ENCODE data around the gene CWC25.
A peak's percentile ranks its signal among the peaks of the same experiment; 100 is the strongest.
"Not testable (repeated sequence)": the region's sequence is repeated elsewhere in the genome, so short reads cannot be mapped to it uniquely, and the experiment has no call there.

The CWC25 gene

DNA sequence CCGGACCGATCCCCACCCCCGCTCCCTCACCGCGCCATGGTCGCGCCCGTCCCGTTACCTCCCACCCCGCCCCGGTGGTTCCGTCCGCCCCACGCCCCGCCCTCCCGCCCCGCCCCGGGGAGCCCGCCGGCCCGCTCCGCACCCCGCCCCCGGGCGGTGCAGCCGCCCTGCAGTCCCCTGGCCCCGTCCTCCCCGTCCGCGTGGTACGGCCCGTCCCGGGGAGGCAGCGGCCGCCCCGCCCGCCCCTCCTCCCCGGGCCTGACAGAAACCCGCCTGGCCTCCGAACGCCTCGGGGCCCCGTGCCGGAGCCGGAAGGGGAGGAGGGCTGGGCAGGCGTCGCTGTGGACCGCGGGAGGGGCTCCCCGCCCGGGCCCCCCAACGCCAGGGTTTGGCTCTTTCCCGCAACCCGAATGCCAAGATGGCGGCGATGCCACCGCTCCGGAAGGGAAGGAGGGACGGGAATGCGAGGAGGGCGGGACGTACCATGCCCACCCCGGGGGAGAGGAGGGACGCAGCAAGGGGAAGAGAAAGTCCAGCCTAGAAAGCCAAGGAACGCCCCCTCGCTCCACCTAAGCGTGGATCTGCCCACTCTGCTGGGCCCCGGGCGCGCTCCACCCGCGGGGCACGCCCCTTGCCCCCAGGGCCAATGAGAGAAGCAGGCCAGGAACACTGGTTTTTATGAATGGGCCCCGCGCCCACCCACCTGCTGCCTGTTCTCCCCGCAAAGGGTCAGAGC lies 25.5 kb downstream of the CWC25 start, which contains the start of gene PIP4K2B:
TSS of gene PIP4K2B (minus strand) at position 56 of the 736 bp plus-strand sequence. CDS start 132 bp downstream, outside the sequence.
- Mint-ChIP-seq H3K4me3 (peak within 1 kb of the TSS; percentile 90 to 96), H3K9me3 (no peaks in the 10 kb centered on the region), H3K27ac (peak within 1 kb of the TSS; percentile 81 to 91), H3K4me1 (peaks cover 39% of the 10 kb centered on the region), H3K27me3 (no peaks in the 10 kb centered on the region)
- DNase-seq (peak; percentile 92 to 93), ATAC-seq (peak; percentile 90)

DNA sequence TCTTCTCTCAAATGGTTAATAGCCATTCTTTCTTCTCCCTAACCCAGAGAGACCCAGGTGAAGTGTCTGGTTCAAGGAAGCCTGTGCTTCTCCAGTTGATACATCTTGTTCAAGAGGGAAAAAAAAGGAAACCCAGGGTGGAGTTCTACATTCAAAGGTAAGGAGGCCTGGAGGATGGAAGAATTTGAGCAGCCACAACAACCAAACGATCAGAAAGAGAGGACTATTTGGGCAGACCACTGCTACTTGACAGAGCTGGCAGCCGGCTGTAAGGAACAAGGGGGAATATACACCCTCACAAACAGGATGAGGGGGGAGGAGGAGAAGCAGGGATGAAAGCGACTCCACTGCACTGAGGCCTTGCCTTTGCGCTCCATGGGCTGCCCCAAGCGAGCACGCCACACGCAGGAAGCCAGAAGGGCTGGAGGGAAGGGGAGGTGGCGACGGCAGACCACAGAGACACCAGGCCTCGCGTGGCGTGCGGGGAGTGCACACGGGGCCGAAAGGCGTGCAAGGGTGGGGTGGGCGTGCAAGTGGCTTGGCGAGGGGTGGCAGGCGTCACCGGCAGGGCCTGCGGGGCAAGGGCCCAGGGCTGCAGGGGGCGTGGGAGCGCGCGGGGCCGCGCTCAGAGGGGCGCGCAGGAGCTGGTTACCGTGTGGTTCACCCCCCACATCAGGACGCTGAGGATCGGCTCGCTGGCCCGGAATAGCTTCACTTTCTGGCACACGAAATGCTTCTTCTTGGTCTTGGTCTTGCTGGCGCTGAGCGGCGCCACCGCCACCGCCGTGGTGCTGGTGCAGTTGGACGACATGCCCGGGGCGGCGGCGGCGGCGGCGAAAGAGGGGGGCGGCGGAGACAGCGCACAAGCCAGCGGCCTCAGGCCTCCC lies 26.3 kb downstream of the CWC25 start:
- ATAC-seq (peak; percentile 60), DNase-seq (peak in 1 of 2 donors; percentile 65)
- Mint-ChIP-seq H3K9me3 (no peaks in the 10 kb centered on the region), H3K27ac (peak overlapping the region; percentile 77 to 91), H3K4me1 (peaks cover 47% of the 10 kb centered on the region), H3K27me3 (no peaks in the 10 kb centered on the region), H3K4me3 (peak overlapping the region; percentile 90 to 96)

DNA sequence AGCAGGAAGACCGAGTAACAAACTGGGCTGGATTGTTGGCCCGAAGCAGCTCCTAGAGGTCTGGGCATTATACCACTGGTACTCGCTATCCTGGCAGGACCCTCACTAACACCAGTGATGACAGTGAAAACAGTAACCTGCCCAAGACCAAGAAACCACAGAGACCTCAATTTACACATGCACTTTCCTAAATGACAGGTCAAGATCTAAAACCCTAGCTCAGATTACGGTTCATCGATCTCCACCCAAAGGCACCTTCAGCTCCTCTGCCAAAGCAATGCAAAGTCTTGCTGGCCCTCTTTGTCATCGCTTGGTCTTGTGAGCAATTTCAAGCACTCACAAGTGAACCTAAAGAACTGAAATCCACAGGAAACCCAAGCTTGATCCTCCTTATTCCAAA lies 27.3 kb downstream of the CWC25 start:
- peak overlapping the region; percentile 81 to 91 for H3K27ac Mint-ChIP-seq
- DNase-seq (no peak), ATAC-seq (no peak)
- H3K9me3 Mint-ChIP-seq = no peaks in the 10 kb centered on the region
- peak overlapping the region; percentile 90 to 96 for H3K4me3 Mint-ChIP-seq
- peaks cover 51% of the 10 kb centered on the region for H3K4me1 Mint-ChIP-seq
- no peaks in the 10 kb centered on the region for H3K27me3 Mint-ChIP-seq

DNA sequence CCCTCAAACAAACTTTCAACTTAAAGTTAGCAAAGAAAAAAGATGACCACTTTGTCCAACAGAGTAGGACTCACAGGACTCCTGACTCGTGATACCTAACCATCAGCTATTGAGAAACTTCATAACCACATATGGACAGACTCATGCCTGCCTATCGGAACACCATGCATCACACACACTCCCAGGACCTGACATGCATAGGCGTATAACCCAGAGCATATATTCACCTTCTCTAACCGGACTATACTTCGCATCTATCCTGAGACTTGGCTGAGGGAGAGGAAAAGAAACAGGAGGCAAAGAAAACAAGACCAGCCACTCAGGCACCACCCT lies 28.0 kb downstream of the CWC25 start:
- Mint-ChIP-seq H3K9me3 (no peaks in the 10 kb centered on the region), H3K4me1 (peaks cover 51% of the 10 kb centered on the region), H3K27ac (peak overlapping the region in 1 of 2 donors; percentile 50), H3K4me3 (peak overlapping the region; percentile 46 to 96), H3K27me3 (no peaks in the 10 kb centered on the region)
- ATAC-seq (no peak), DNase-seq (no peak)

DNA sequence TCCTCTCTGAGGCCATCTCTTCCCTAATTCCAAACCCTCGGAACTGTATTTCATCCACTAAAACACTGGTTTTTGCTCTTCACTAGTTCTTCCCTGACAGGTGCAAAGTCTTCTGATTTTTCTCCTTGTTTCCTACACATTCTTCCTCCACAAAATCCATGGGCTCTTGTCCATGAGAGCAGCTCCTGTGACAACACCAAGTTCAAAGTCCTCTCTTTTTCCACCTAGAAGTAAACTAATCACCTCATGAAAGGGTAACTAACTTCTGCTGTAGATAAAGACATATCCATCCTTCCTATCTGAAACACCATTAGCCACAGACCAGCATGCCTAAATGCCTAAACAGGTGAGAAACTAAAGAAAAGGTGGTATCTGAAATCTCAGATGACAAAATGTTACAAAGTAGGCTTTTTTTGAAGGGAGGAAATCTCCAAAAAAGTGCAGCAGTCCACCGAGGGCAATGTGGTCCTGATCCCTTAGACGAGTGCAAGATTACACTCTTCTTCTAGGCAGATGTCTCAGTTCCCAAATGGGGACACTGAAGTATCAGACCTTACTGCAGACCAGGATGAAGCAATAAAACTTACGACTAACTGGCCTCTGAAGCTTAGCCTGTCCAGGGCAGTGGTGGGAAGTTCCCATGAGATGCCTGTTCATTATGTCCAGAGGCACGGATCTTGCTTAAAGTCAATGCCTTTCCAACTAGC lies 28.5 kb downstream of the CWC25 start:
- peak overlapping the region in 1 of 2 donors; percentile 46 for H3K4me3 Mint-ChIP-seq
- no peaks in the 10 kb centered on the region for H3K9me3 Mint-ChIP-seq
- no peaks in the 10 kb centered on the region for H3K27me3 Mint-ChIP-seq
- DNase-seq (no peak), ATAC-seq (no peak)
- H3K27ac Mint-ChIP-seq = peak overlapping the region in 1 of 2 donors; percentile 50
- peaks cover 51% of the 10 kb centered on the region for H3K4me1 Mint-ChIP-seq

DNA sequence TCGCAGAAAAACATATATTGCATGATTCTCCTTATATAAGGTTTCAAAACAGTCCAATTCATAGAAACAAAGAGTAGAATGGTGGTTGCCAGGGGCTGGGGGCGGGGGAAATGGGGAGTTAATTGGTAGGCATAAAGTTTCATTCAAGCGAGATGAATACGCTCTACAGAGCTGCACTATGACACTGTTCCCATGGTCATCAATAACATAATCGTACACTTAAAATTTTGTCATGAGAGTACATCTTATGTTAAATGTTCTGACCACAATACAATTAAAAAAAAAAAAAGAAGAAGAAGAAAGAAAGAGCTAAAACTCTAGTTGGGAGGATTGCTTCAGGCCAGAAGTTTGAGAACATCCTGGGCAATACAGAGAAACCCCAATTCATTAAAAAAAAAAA lies 30.9 kb downstream of the CWC25 start:
- H3K4me3 Mint-ChIP-seq = no peak overlapping the region
- no peaks in the 10 kb centered on the region for H3K27me3 Mint-ChIP-seq
- H3K4me1 Mint-ChIP-seq = peaks cover 49% of the 10 kb centered on the region
- DNase-seq = no peak
- no peak for ATAC-seq
- H3K9me3 Mint-ChIP-seq = no peaks in the 10 kb centered on the region
- peak overlapping the region in 1 of 2 donors; percentile 88 for H3K27ac Mint-ChIP-seq

DNA sequence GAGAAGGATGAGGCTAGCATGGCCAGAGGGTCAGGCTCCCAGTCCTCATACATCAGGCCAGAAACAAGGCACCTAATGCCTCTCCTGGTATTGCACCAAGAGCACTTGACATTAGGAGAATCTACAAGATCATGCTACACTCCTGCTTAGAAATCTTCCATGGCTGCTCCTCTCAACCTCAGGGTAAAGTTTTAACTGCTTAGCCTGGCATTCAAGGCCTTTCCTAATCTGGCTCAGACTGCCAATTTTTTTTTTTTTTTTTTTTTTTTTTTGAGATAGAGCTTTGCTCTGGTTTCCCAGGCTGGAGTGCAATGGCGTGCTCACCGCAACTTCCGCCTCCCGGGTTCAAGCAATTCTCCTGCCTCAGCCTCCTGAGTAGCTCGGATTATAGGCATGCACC lies 34.0 kb downstream of the CWC25 start:
- ATAC-seq (no peak), DNase-seq (no peak)
- H3K27ac Mint-ChIP-seq = no peak overlapping the region
- peaks cover 27% of the 10 kb centered on the region for H3K4me1 Mint-ChIP-seq
- no peaks in the 10 kb centered on the region for H3K27me3 Mint-ChIP-seq
- no peaks in the 10 kb centered on the region for H3K9me3 Mint-ChIP-seq
- no peak overlapping the region for H3K4me3 Mint-ChIP-seq

DNA sequence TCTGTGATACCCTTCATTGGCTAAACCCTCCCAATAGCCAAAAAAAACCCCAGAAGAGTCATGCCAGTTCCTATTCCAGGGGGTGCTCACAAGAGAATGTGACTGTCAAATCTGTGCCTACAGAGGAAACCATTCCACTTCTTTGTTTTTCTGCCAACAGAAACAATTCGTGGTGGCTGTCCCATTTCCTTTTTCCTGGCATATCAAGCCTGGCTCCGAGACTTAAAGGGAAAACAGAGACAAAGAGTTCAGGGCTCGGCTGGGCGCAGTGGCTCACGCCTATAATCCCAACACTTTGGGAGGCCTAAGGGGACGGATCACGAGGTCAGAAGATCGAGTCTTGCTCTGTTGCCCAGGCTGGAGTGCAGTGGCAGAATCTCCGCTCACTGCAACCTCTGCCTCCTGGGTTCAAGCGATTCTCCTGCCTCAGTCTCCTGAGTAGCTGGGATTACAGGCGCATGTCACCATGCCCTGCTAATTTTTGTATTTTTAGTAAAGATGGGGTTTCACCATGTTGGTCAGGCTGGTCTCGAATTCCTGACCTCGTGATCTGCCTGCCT lies 34.9 kb downstream of the CWC25 start:
- DNase-seq, H3K4me3 Mint-ChIP-seq, H3K27me3 Mint-ChIP-seq, H3K9me3 Mint-ChIP-seq, ATAC-seq: not testable (repeated sequence)
- Mint-ChIP-seq H3K4me1 (peaks cover 21% of the 10 kb centered on the region), H3K27ac (peak overlapping the region in 1 of 2 donors; percentile 91)

DNA sequence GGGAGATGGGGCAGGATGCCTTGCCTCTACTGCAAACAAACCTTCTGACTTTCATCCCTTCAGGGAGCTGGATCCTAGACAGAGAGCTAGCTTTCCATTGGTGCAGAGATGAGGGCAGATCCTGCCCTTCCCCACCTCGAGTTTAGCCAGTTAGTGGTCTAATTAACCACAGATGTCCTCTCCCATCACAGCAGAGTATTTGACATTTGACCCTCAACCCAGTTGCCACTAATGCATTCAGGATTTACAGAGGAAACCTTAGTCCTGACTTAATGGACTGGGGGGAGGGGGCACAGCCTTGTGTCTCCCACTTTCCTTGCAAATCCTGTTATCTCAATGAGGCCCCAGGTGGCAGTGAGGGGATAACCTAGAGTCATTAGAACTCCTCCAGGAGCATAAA lies 35.9 kb downstream of the CWC25 start:
- no peaks in the 10 kb centered on the region for H3K9me3 Mint-ChIP-seq
- no peak overlapping the region for H3K4me3 Mint-ChIP-seq
- DNase-seq (no peak), ATAC-seq (no peak)
- H3K27me3 Mint-ChIP-seq = no peaks in the 10 kb centered on the region
- peaks cover 14% of the 10 kb centered on the region for H3K4me1 Mint-ChIP-seq
- H3K27ac Mint-ChIP-seq = peak overlapping the region in 1 of 2 donors; percentile 55

DNA sequence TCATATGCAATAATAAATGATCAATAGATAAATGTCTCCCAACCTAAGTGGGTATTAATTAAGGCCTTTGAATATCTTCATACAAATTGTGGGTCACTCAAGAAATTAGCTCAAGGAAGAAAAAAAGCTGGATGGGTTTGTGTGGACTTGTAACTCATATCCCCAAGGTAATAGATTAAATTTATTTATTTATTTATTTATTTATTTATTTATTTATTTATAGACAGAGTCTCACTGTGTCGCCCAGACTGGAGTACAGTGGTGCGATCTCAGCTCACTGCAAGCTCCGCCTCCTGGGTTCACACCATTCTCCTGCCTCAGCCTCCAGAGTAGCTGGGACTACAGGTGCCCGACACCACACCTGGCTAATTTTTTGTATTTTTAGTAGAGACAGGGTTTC lies 37.1 kb downstream of the CWC25 start:
- H3K27ac Mint-ChIP-seq = peak overlapping the region; percentile 46 to 59
- not testable (repeated sequence) for H3K4me3 Mint-ChIP-seq, ATAC-seq, H3K27me3 Mint-ChIP-seq, H3K9me3 Mint-ChIP-seq, DNase-seq
- H3K4me1 Mint-ChIP-seq = peaks cover 12% of the 10 kb centered on the region

DNA sequence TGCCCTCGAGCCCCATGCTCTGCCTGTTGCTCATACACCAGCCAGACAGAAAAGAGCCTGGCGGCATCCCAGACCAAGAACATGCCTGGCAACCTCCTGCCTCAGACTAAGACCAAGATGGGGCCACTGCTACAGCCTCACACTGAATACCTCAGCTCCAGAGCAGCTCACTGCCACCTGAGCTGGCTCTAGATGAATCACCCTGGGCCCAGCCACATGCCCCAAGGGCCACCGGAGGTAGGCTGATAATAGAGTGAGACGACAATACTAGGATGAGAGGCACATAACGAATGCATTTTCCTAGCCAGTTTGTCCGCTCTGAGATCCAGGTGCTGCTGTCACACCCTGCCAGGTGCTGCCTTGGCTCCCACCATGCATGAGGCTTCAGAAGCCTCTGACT lies 38.7 kb downstream of the CWC25 start:
- Mint-ChIP-seq H3K4me1 (peaks cover 12% of the 10 kb centered on the region), H3K27ac (no peak overlapping the region), H3K4me3 (no peak overlapping the region), H3K9me3 (no peaks in the 10 kb centered on the region), H3K27me3 (no peaks in the 10 kb centered on the region)
- DNase-seq (no peak), ATAC-seq (no peak)

DNA sequence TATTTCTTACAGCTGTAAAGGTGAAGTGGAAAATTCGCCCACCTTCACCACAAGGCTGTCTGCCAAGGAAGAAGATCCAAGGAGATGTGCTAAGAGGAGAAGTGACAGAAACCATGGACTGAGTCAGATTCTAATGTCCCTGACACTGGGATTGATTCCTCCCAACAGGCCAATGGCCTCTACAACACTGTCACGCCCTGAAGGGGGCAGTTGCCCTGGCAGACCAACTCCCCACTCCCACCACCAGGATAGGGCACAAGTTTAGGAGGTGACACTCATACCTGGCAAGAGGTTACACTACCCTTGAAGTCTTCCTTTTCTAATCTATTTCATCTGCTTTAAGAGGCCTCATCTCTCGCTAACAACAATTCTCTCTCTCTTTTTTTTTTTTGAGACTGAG lies 41.9 kb downstream of the CWC25 start:
- H3K27me3 Mint-ChIP-seq = no peaks in the 10 kb centered on the region
- H3K4me3 Mint-ChIP-seq = no peak overlapping the region
- no peak overlapping the region for H3K27ac Mint-ChIP-seq
- ATAC-seq (no peak), DNase-seq (no peak)
- no peaks in the 10 kb centered on the region for H3K9me3 Mint-ChIP-seq
- peaks cover 5% of the 10 kb centered on the region for H3K4me1 Mint-ChIP-seq

DNA sequence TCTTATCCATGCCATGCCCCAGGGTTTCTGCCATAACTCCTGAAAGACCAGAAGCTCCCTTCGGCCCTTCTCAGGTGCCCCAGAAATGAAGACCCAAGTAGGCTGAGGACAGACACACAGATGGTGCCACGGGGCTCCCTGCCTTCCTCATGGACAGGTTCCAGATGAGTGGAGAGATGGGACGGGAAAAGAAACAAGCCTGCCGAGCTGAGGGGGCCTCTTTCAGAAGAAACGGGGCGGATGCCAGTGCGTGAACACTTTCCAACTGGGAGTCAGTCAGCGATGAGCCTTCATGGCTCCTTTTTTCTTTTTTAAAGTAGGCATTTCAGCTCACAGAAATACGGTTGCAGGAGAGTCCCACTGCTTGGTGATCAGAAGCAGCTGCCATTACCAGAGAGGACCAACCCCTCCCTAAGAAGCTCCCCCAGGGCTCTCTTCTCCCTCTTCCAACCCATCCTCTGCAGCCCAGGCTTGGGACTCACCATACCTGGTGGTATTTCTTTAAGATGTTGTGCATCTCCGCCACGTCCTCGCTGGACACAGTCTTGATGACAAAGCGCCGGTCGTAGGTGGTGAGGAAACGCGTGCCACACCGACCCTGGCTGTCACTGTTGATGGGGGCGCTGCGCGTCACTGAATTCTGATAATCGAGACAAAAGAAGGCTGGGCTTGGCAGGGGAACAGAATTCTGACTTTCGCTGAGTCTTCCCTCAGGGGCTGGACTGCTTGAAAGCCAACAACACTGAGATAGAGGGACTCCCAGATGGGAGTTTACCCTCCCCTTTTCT lies 45.0 kb downstream of the CWC25 start:
- DNase-seq = no peak
- no peaks in the 10 kb centered on the region for H3K27me3 Mint-ChIP-seq
- H3K4me1 Mint-ChIP-seq = peaks cover 5% of the 10 kb centered on the region

DNA sequence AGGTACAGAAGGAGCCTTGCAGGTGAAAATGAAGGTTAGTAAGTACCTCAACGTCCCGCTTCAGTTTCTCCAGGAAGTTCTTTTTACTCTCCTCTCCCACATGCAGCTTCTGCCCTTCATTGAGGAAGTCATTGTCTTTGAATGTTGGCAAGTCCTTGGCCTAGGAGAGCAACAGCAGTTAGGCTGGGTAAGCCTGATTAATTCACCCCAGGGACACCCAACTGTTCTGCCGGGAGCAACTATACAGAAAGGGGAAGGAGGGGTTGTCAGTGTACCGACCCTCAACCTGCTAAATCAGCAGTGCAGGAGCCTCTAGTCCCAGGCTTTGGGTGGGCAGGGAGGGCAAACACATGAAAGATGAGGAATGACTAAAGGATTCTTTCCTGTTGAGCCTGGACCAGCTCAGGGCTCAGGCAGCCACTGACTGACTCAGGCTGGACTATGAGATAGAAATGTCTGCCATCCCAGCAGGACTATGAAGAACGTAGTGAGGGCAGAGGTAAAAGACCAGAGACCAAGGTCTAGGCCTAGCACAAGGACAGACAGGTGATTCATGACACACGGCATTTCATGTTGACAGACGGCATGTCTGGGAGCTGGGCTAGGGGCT lies 47.4 kb downstream of the CWC25 start:
- H3K27ac Mint-ChIP-seq = no peak overlapping the region
- H3K27me3 Mint-ChIP-seq = no peaks in the 10 kb centered on the region
- no peaks in the 10 kb centered on the region for H3K9me3 Mint-ChIP-seq
- ATAC-seq (no peak), DNase-seq (no peak)
- H3K4me1 Mint-ChIP-seq = no peaks in the 10 kb centered on the region
- H3K4me3 Mint-ChIP-seq = no peak overlapping the region

More for the DNA sequence above, 45.0 kb downstream of the CWC25 start:
- no peak for ATAC-seq
- Mint-ChIP-seq H3K9me3 (no peaks in the 10 kb centered on the region), H3K4me3 (no peak overlapping the region), H3K27ac (peak overlapping the region in 1 of 2 donors; percentile 63)
